Uterus (tissue), 2 donors: Measurements from ENCODE around the gene CCDC150.

Experiments
- POLR2A ChIP-seq, 2 donors: fragments of 450-650 bp; IDR thresholded peaks; one replicate each; pipeline ENCODE4 v1.6.1; 2016; ENCODE audit warnings: antibody characterized with exemption in 2 of 2, mild to moderate bottlenecking in 1 of 2, moderate library complexity in 1 of 2
- TF ChIP-seq, protein P1 (sequence below), 4 experiments: fragments of 200-600 bp in 2 of 4; fragments of 450-650 bp in 2 of 4; sonication (generic) in 2 of 4; IDR thresholded peaks; one replicate each; pipeline ENCODE4 v1.5.1; 2016 to 2019; ENCODE audit warnings: antibody characterized with exemption in 4 of 4, mild to moderate bottlenecking in 2 of 4, moderate library complexity in 1 of 4

GRCh38 chr2:196660244-196660643 lies 20.7 kb downstream of the CCDC150 start:
- TF ChIP-seq, protein P1, sequence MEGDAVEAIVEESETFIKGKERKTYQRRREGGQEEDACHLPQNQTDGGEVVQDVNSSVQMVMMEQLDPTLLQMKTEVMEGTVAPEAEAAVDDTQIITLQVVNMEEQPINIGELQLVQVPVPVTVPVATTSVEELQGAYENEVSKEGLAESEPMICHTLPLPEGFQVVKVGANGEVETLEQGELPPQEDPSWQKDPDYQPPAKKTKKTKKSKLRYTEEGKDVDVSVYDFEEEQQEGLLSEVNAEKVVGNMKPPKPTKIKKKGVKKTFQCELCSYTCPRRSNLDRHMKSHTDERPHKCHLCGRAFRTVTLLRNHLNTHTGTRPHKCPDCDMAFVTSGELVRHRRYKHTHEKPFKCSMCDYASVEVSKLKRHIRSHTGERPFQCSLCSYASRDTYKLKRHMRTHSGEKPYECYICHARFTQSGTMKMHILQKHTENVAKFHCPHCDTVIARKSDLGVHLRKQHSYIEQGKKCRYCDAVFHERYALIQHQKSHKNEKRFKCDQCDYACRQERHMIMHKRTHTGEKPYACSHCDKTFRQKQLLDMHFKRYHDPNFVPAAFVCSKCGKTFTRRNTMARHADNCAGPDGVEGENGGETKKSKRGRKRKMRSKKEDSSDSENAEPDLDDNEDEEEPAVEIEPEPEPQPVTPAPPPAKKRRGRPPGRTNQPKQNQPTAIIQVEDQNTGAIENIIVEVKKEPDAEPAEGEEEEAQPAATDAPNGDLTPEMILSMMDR (IDR thresholded peaks at IDR 0.05), result no peak
- no peak for TF ChIP-seq POLR2A (IDR thresholded peaks at IDR 0.05)
